Neural cell (in vitro differentiated cells): ENCODE results near the gene CEACAM21. TPM values are rescaled to one million over a fixed set of nuclear protein-coding genes. Genes with fewer than 3 reads are reported as not detected.

Experiments
- H2AFZ ChIP-seq: fragments of 200-600, 300-800 bp; sonication (generic), shearing (Covaris generic); 2 replicates; pipeline ENCODE4 v1.6.0; 2014; ENCODE audit warnings: low read depth, mild to moderate bottlenecking, antibody characterized with exemption, low read length, moderate library complexity
- H3F3A ChIP-seq: fragments of 200-600 bp; shearing (Covaris generic); 2 replicates; pipeline ENCODE4 v1.6.1; 2016; ENCODE audit warnings: mild to moderate bottlenecking, moderate library complexity, mixed read lengths, antibody characterized with exemption, low read length; ENCODE audit not compliant: insufficient read depth, poor library complexity, severe bottlenecking
- H3K27ac ChIP-seq: fragments of 200-600, 300-800 bp; sonication (generic), shearing (Covaris generic); 2 replicates; pipeline ENCODE4 v1.5.1; 2014; ENCODE audit warnings: mild to moderate bottlenecking, low read length, moderate library complexity
- H3K27me3 ChIP-seq: fragments of 300-800, 200-600 bp; sonication (generic), shearing (Covaris generic); 2 replicates; pipeline ENCODE4 v1.6.0; 2014; ENCODE audit warnings: mild to moderate bottlenecking, low read depth, low read length, moderate library complexity; ENCODE audit not compliant: insufficient read depth
- H3K36me3 ChIP-seq: fragments of 300-800, 200-600 bp; sonication (generic), shearing (Covaris generic); 2 replicates; pipeline ENCODE4 v1.5.1; 2014; ENCODE audit warnings: mild to moderate bottlenecking, antibody characterized with exemption, low read length, moderate library complexity; ENCODE audit not compliant: insufficient read depth
- H3K4me2 ChIP-seq: fragments of 300-800, 200-600 bp; sonication (generic), shearing (Covaris generic); 2 replicates; pipeline ENCODE4 v1.6.0; 2014; ENCODE audit warnings: mild to moderate bottlenecking, low read length
- H3K4me3 ChIP-seq: fragments of 300-800, 200-600 bp; sonication (generic), shearing (Covaris generic); 2 replicates; pipeline ENCODE4 v1.5.1; 2014; ENCODE audit warnings: mild to moderate bottlenecking, low read length, moderate library complexity
- H3K79me2 ChIP-seq: fragments of 200-600 bp; shearing (Covaris generic); replicated peaks from 2 replicates; pipeline ENCODE4 v1.6.0; 2014; ENCODE audit warnings: mild to moderate bottlenecking, low read length, moderate library complexity; ENCODE audit not compliant: insufficient read depth
- H3K9ac ChIP-seq: fragments of 300-800, 200-600 bp; sonication (generic), shearing (Covaris generic); 2 replicates; pipeline ENCODE4 v1.6.1; 2016; ENCODE audit warnings: mild to moderate bottlenecking, low read length, mixed read lengths
- H3K9me2 ChIP-seq: fragments of 200-600 bp; shearing (Covaris generic); 2 replicates; pipeline ENCODE4 v1.6.1; 2016; ENCODE audit warnings: mild to moderate bottlenecking, low read length, mixed read lengths; ENCODE audit not compliant: insufficient read depth
- H3K9me3 ChIP-seq: fragments of 200-600, 300-800 bp; sonication (generic), shearing (Covaris generic); 2 replicates; pipeline ENCODE4 v1.6.1; 2016; ENCODE audit warnings: mild to moderate bottlenecking, mixed run types, low read length, moderate library complexity, mixed read lengths
- H4K20me1 ChIP-seq: fragments of 200-600 bp; shearing (Covaris generic); 2 replicates; pipeline ENCODE4 v1.6.1; 2016; ENCODE audit warnings: mild to moderate bottlenecking, mixed run types; ENCODE audit not compliant: insufficient read depth
- CTCF ChIP-seq: fragments of 450-650 bp; IDR thresholded peaks from 2 replicates; pipeline ENCODE4 v1.5.1; 2014; ENCODE audit warnings: antibody characterized with exemption, mild to moderate bottlenecking, moderate library complexity; ENCODE audit not compliant: poor library complexity, severe bottlenecking
- EP300 ChIP-seq: fragments of 450-650 bp; conservative IDR thresholded peaks from 2 replicates; pipeline ENCODE4 v1.6.1; 2014; ENCODE audit warnings: antibody characterized with exemption, mild to moderate bottlenecking, moderate library complexity; ENCODE audit not compliant: poor library complexity, severe bottlenecking
- EZH2 ChIP-seq: fragments of 200-600, 300-800 bp; shearing (Covaris generic), sonication (generic); IDR thresholded peaks from 2 replicates; pipeline ENCODE4 v1.6.1; 2014; ENCODE audit warnings: antibody characterized with exemption, low read length, borderline replicate concordance, mild to moderate bottlenecking; ENCODE audit not compliant: insufficient read depth, poor library complexity, severe bottlenecking
- MXI1 ChIP-seq: fragments of 450-650 bp; conservative IDR thresholded peaks from 2 replicates; pipeline ENCODE4 v1.6.1; 2014; ENCODE audit warnings: antibody characterized with exemption, mild to moderate bottlenecking; ENCODE audit not compliant: poor library complexity, severe bottlenecking
- POLR2AphosphoS5 ChIP-seq: IDR thresholded peaks from 2 replicates; pipeline ENCODE4 v1.6.1; 2012
- RAD21 ChIP-seq: fragments of 450-650 bp; conservative IDR thresholded peaks from 2 replicates; pipeline ENCODE4 v1.6.1; 2014; ENCODE audit warnings: antibody characterized with exemption, mild to moderate bottlenecking, moderate library complexity
- SMC3 ChIP-seq: fragments of 450-650 bp; conservative IDR thresholded peaks from 2 replicates; pipeline ENCODE4 v1.6.1; 2014; ENCODE audit warnings: antibody characterized with exemption, mild to moderate bottlenecking, moderate library complexity; ENCODE audit not compliant: poor library complexity
- TAF1 ChIP-seq: IDR thresholded peaks from 2 replicates; pipeline ENCODE4 v1.6.1; 2012; ENCODE audit warnings: low read depth
- polyA plus RNA-seq: library from polyadenylated mRNA; depleted of rRNA; stranded (reverse); fragments of >200 nt; gene quantifications from 2 replicates; pipeline ENCODE4 v1.2.3, GENCODE V29; 2014
- TF ChIP-seq, protein P1 (sequence below): IDR thresholded peaks from 2 replicates; pipeline ENCODE4 v1.6.1; 2012; ENCODE audit warnings: borderline replicate concordance

The CEACAM21 gene
- polyA plus RNA-seq, 1 donor from 2014 or later = 2.9 TPM

- Histone ChIP-seq H3K9me2 (no peaks in the 10 kb centered on the region), H4K20me1 (no peaks in the 10 kb centered on the region), H3K36me3 (no peaks in the 10 kb centered on the region), H3K9ac (no peak overlapping the region), H3K79me2 (no peaks in the 10 kb centered on the region), H3K27me3 (no peaks in the 10 kb centered on the region), H3F3A (no peaks in the 10 kb centered on the region), H3K4me3 (no peak overlapping the region), H3K27ac (no peak overlapping the region), H3K4me2 (no peak overlapping the region), H2AFZ (no peak overlapping the region), H3K9me3 (no peaks in the 10 kb centered on the region)
- TF ChIP-seq TAF1 (no peak), MXI1 (no peak), EP300 (no peak), EZH2 (no peak), POLR2AphosphoS5 (no peak), CTCF (no peak), RAD21 (no peak), SMC3 (no peak)
- TF ChIP-seq, protein P1, sequence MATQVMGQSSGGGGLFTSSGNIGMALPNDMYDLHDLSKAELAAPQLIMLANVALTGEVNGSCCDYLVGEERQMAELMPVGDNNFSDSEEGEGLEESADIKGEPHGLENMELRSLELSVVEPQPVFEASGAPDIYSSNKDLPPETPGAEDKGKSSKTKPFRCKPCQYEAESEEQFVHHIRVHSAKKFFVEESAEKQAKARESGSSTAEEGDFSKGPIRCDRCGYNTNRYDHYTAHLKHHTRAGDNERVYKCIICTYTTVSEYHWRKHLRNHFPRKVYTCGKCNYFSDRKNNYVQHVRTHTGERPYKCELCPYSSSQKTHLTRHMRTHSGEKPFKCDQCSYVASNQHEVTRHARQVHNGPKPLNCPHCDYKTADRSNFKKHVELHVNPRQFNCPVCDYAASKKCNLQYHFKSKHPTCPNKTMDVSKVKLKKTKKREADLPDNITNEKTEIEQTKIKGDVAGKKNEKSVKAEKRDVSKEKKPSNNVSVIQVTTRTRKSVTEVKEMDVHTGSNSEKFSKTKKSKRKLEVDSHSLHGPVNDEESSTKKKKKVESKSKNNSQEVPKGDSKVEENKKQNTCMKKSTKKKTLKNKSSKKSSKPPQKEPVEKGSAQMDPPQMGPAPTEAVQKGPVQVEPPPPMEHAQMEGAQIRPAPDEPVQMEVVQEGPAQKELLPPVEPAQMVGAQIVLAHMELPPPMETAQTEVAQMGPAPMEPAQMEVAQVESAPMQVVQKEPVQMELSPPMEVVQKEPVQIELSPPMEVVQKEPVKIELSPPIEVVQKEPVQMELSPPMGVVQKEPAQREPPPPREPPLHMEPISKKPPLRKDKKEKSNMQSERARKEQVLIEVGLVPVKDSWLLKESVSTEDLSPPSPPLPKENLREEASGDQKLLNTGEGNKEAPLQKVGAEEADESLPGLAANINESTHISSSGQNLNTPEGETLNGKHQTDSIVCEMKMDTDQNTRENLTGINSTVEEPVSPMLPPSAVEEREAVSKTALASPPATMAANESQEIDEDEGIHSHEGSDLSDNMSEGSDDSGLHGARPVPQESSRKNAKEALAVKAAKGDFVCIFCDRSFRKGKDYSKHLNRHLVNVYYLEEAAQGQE = no peak
Measured at GRCh38 chr19:41554907-41555306, 21.1 kb upstream of the CEACAM21 start.

GRCh38 chr19:41555748-41556147, 20.2 kb upstream of the CEACAM21 start:
- no peak overlapping the region for H3K27ac ChIP-seq
- no peaks in the 10 kb centered on the region for H3K36me3 ChIP-seq
- H4K20me1 ChIP-seq = no peaks in the 10 kb centered on the region
- H3K4me3 ChIP-seq = no peak overlapping the region
- TF ChIP-seq EP300 = no peak
- TF ChIP-seq CTCF = no peak
- no peak for TF ChIP-seq EZH2
- TF ChIP-seq RAD21 = no peak
- TF ChIP-seq MXI1 = no peak
- TF ChIP-seq, protein P1 = no peak
- no peak for TF ChIP-seq POLR2AphosphoS5
- TF ChIP-seq SMC3 = no peak
- no peak for TF ChIP-seq TAF1
- H3K9me2 ChIP-seq = no peaks in the 10 kb centered on the region
- H3K4me2 ChIP-seq = no peak overlapping the region
- H3K9ac ChIP-seq = no peak overlapping the region
- H3K27me3 ChIP-seq = no peaks in the 10 kb centered on the region
- H2AFZ ChIP-seq = no peak overlapping the region
- H3K9me3 ChIP-seq = no peaks in the 10 kb centered on the region
- H3K79me2 ChIP-seq = no peaks in the 10 kb centered on the region
- H3F3A ChIP-seq = no peaks in the 10 kb centered on the region
